NCI-H2081 (cell line): ENCODE measurements around the gene FHOD3.
A peak's percentile ranks its signal among the peaks of the same experiment; 100 is the strongest.

Experiments
- DNase-seq, 2 experiments: peaks; one replicate each; lab custom pipeline; 2025; lab: John Stamatoyannopoulos, UW

FHOD3 gene

DNA sequence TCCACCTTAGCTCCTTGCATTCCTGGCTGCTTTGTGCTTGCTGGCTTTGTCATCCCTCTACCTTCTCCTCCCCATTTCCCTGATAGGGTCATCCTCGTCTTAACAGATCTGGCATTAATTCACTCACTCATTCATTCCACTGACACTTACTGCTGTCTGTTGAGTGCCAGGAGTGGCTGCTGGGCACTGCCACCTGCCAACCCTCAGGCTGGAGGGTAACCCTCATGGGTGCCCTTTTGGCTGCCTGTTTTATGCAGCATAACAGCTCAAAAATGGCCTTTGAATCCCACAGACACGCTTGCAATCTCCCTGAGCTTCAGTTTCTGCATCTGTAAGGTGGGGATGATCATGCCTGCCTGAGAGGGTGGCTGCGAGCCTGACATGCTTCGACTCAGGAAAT is 25.2 kb downstream of the FHOD3 start:
- DNase-seq: no peak

DNA sequence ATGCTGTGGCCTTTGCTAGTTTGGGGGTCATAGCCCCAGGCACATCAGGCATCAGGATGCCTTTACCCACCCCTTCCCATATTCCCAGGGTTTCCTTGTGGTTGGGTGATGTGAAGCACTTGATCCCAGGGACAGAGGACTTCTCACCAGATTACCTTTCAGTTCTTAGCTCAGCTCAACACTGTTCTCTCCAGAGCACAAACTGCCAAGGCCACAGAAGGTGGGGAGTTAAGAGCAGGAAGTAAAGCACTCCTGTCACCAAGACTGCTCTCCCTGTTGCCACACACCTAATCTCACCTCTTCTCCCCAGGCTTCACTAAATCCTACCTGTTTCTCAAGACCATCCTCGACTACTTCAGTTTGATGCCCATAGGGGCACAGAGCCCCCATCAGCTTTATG is 25.9 kb downstream of the FHOD3 start:
- DNase-seq: no peak

DNA sequence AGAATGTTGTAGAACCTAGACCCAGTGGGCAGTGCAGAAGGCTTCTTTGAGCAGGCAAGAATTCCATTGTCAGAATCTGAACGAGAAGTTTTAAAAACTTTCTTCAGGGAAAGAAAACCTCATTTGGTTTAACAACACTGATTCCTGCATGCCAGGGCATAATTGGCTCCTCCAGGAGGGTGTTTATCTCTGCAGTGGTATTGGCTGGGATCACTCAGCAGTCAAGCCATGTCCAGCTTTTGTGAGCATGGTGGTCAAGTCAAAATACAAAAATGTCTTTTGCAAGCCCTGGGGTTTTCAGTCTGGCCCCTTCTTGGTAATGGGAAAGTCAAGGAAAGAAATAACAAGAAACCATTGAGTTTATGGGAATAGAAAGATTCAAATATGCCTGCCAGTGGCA is 28.3 kb downstream of the FHOD3 start:
- DNase-seq: no peak

DNA sequence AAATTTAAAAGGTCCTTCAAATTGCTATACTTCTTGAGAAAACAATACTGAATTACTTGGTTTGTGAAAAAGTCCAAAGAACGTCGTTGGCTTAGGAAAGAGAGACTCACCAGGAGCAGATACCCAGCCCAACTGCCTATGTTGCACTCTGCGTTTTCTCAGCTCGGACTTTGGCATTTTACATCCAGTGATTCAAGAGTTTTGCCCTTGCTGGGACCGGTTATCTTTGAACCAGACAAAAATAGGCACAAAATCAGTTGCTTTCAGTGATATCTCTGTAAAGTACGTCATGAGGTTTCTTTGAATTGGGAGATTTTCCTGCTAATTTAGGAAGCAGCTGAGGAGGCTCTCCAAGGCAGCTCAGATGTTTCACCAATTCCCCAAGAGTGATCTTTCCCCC is 29.3 kb downstream of the FHOD3 start:
- no peak for DNase-seq

DNA sequence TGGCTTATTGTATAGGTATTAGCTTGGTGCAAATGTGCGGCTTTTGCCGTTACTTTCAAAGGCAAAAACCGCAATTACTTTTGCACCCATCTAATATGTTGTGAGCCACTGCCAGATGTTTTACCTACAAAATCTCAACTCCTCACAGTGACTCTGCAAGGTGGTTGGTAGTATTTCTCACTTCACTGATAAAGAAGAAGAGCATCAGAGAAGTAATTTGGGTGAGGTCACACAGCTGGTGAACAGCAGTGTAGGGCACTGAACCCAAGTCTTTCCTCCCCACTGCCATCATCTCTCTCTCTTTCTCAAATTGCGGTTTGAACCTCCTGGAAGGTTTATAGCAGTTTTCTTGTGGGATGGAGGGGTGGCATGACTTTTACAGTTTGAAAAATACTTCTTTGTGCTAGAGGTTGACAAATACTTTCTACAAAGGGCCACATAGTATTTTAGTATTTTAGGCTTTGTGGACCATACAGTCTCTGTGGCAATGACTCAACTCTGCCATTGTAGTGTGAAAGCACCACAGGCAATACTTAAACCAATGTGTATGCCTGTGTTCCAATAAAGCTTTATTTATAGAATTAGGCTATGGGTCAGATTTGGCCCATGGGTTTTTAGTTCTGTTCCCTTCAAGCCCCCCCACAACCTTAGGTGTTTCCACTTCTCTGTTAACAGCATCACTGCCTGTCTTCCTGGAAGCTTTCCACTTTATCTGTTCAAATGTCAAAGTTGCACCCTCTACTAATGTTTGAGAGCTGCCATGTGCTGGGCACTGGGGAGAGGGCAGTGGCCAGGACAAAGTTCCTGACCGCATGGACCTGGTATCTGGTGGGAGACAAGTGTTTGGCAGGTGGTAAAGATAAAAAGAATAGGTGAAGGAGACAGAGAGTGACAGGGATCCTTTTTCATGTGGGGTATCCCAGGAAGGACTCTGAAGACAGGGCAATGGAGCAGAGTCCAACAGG is 30.1 kb downstream of the FHOD3 start:
- no peak for DNase-seq

DNA sequence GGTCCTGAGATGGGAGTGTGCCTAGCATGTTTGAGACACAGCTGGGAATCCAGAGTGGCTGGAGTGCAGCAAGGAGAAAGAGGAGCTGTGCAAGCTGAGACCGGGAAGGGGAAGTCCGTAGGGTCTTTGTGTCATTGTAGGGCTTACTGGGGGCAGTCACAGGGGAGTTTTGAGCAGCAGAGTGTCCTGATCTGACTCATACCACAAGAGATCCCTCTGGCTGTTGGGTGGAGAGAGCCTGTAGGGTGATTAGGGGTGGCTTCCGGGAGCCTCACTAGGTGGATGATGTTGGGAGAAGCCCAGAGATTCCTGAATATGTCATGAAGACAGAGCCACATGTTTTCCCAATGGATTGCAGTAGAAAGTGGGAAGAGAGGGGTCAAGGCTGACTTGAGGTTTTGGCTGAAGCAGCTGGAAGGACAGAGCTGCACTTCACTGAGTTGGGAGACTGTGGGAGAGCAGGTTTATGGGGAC is 30.9 kb downstream of the FHOD3 start:
- no peak for DNase-seq

DNA sequence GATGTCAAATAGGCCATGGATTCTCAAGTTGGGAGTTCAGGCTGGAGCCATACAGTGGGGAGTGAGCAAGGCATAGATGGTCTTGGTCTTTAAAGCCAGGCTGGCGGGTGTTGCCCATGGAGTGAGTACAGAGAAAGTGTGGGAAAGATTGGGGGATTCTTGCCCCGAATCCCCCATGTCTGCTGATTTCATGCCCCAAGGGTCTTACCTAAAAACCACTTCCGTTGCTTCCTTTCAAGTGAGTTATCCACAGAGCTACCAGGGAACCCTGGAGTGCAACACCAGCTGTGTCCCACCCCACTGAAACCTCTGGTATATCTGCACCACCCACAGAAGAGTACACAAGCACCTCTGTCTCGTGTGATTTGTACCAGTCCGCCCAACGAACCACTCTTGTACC is 31.4 kb downstream of the FHOD3 start:
- no peak for DNase-seq

DNA sequence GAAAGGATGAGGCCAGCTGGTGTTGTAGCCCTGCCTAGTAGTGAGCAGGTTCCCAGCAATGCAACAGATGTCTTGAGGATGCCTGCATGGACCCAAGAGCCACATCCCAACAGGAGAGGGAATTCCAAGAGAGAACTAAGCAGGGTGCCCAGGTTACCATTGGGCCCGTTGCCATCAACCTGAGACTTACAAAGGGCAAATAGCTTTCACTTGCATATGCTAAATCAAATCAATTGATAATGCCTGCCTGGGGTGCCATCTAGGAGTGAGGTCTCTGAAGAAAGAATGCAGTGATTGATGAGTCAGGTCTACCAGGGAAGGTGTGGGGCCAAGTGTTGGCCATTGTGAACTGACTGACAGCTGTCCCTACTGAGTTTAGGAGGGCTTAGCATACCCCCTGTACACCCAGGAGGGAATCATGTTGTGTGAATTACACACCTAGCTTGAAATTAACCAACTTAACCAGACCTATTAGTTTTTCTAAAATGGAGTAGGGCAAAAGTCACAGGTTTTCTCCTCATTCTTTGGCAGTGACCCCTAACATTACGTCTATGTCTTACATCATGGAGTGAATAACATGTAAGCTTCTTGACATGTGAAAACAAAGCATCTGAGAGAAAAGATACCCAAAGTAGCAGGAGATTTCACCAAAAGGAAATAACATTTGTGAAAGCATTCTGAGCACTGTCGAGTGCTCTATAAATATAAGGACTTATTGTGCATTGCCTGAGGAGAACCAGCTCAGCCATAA is 32.3 kb downstream of the FHOD3 start:
- no peak for DNase-seq

DNA sequence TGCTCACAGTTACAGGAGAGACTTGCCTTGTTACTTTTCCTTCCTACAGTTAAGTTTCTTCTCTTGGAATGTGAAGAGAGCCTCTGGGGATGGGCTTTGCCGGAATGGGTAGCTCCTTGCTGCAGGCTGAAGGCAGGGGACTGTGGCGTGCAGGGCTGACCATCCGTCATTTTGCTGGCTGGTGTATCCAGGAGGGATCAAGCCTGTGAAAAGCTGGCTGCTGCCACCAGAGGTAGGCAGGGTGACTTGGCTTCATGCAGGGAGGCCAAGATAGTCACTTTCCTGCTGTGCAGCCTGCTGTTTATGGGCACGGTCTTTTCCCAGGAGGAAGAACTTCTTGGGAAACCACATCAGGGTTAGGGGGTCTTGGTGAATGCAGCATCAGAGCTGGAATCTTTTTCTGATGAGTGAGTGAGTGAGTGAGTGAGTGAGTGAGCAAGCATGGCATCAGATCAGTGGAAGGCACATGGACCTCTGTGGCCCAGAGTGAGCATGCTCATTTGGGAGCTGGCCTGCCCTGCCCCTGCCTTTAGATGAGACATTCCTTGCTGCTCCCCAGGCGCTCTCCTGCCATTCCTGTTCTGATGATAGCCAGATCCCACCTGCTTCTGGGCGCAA is 33.0 kb downstream of the FHOD3 start:
- DNase-seq: no peak

DNA sequence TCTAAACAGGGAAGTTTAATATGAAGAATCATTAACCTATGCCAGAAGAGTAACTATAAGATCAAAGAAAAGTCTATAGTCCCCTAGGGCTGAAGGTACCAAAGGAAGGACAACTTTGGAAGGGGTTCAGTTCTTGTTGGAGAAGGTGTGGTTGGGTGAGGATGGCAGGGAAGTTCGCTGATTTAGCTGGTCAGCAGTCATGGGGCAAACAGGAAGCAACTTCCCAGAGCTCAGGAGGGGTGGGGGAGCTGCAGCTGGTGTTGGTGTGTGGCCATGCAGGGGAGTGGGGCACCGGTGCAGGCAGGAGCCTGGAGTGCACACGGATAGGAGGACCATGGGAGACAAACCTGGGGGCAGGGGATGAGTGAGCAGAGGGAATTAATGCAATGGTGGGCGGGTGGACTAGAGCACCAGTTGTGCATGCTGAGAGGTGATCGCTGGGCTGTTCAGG is 34.0 kb downstream of the FHOD3 start:
- no peak for DNase-seq

DNA sequence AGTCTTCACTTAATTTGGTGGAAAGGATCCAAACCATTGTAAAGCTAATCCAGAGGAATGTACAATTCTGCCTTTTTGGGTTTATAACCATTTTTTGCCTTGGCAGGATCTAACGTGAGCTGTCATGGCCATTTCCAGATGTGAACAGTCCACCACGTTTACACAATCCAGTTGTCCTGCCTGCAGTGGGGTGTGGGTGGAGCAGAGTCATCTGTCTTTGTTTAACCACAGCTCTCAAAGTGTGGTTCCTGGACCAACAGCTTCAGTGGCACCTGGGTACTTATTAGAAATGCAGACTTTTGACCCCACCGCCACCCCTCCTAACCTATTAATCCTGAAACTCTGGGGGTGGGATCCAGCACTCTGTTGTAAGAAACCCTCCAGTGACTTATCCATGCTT is 35.9 kb downstream of the FHOD3 start:
- no peak for DNase-seq

DNA sequence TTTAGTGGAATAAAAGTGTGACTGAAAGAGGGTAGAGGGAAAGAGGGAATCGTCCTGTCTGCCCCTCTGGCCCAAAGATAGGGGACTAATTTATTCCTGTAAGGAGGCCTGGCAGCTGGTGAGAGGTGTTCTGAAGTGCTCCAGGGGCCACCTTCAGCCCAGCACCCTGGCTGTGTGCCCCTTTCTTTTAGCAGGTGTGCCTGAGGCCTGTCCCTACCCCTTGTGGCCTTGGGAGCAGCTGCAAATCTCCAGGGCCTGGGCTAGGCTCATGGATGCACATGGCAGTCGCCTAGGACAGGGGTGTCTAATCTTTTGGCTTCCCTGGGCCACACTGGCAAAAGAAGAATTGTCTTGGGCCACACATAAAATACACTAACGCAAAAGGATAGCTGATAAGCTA is 37.3 kb downstream of the FHOD3 start:
- DNase-seq: no peak

DNA sequence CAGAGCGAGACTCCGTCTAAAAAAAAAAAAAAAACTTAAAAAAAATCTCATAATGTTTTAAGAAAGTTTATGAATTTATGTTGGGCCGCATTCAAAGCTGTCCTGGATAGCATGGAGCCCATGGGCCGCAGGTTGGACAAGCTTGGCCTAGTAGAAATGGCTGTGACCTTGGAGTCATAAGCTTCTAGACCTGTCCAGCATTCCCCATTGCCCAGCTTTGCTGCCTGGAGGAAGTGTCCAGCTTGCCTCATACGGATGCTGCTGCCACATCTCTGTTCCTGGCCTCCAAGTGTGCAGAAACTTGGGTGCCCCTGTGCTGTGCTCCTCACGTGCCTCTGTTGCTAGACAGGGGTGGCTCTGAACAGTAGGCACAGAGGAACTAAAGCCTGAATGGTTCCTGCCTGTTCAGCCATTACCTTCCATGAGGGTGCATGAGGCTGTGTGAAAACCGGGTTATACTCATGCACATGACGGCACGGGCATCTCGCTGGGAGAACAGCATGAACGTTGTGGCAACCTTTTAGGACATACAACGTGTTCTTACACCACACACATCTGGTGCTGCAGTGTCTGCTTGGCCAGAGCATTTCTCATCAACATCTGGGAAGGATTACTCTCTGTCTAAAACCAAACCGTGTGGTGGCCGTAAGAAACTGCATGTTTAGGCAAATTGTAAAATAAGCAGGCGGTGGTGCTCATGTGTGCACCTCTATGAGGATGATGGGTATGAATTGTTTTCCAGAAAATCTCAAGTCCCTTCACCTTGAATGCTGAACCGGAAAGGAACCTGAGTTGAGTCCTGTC is 38.2 kb downstream of the FHOD3 start:
- DNase-seq: no peak

DNA sequence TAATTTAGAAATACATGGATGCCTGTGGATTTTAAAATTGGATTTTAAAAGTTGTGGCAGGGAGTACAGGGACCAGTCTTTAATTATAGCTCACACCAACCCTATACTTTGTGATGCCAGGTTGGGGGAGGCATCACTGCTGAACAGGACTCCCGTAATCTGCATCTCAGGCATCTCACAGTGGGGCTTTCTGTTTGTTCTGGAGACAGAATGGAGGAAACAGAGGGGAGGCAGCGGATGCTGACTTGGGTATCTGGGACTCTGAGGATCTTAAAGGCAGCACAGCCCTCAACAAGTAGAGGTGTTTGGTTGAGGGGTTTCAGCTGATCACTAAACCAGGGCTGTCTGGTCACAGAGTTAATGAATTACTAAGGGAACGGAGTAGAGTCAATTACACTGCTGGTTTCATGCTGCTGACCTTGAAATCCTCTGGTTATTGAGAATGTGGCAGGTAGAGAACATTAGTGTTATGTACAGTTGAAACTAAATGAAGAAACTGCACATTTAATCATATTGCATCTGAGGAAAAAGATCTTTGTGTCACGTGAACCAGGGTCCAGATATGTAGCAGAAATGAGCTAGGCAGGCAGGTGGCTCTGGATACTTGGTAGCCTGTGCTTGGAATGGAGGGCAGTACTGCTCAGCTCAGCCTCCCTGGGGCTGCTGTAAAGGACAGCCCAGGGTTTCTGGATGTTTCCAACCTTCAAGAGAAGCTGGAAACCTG is 40.3 kb downstream of the FHOD3 start:
- DNase-seq: no peak

DNA sequence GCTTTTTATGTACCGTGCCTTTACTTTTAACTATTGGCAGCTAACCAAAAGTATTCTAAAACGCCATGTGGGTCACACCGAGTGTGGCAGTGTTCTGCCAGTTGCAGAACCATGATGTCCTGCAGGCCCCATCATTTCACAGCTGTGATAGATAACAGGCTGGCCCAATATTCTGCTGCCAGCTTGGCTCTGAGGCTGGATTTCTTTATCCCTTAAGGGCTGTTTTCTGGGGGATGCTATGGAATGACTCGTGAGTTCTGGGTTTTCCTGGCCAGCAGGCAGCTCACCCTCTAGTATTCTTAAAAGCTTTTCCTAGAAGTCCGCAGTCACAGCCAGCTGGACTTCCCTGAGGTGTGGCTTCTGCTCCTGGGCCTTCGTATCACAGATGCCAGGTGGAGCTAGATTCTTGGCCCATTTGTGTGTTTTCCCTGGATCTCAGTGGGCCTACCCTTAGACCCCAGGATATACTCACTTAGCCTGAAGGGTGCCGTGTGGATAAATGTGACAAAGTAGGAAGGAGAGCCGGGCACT is 41.0 kb downstream of the FHOD3 start:
- no peak for DNase-seq

DNA sequence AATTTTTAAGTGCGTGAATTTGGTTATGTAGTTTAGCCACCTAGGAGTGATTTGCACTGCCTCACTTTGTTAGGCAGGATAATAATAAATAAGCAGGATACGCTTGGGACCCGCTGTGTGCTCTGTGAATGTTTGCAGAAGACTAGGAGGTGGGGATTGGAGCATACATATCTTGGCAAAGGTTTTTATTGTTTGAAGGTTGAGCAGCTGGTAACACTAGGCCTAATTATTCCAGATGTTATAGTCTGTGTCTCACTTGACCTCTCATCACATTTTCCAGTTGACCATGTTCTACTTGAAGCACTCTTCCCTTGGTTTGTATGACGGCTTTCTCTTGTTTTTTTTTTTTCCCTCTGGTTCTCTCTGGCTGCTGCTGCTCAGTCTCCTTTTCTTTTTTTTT is 42.7 kb downstream of the FHOD3 start:
- peak in 1 of 2 experiments; percentile 56 for DNase-seq

DNA sequence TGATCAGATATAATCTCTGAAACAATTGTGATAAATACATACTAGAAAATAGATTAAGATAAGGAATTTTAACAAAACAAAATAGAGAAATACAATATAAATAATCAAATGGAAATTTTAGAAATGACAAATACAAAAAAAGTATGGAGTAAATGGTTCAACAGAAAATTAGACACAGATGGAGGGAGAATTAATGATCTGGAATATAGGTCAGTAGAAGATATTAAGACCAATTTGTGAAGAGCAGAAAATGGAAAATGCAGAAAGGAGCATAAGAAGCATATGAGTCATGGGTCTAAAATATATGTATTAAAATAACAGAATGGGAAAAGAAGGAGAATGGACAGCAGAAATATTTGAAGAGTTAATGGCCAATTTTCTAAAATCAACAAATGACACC is 44.4 kb downstream of the FHOD3 start:
- DNase-seq: no peak

DNA sequence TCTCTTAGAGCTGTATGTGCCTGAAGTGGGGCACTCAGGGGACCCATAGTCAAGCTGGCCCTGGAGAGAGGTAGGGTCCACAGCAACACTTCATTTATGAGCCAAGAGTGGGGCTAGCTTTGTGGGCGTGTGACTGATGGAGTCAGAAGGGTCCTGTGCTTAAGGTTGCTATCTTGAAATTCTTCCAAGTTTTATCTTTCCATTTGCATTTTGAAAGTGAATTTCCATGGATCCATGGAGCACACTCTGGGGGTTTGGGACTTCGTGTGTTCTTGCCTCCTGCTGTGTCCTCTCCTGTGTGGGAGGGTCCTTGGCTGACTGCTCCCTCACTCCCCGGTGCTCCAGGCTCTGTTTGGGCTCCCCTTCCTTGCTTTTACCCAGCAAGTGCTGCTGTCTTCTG is 50.8 kb downstream of the FHOD3 start:
- no peak for DNase-seq

DNA sequence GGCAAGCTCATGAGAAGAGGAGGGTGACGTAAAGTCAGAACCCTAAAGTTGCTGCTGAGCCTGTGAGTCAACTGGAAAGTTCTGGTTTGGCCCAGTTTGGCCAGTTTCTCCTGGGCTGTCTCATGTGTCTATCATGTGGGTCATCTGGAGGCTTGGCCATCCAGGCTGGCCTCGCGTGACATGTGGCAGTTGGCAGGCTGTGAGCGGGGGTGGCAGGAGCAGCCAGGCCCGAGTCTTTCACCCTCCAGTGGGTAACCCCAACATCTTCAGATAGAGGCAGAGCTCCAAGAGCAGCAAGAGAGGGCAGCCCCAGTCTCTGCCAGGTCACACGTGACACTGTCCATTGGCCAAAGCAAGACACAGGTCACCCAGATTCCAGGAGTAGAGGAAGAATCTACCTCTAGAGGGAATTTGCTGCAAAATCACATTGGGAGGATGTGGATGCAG is 51.5 kb downstream of the FHOD3 start:
- no peak for DNase-seq

DNA sequence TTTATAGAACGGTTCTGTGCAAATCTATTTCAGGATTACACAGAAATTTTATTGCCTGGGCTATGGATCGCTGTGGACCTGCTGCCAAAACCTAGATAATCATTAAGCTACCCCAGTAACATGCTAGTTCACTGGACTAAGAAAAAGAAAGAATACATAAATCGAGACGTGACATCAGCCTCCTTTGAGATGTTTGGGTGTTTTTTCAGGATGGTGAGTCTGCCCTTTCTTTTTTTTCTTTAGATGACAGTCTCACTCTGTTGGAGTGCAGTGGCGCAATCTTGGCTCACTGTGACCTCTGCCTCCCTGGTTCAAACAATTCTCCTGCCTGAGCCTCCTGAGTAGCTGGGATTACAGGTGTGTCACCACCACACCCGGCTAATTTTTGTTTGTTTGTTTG is 52.0 kb downstream of the FHOD3 start:
- no peak for DNase-seq

DNA sequence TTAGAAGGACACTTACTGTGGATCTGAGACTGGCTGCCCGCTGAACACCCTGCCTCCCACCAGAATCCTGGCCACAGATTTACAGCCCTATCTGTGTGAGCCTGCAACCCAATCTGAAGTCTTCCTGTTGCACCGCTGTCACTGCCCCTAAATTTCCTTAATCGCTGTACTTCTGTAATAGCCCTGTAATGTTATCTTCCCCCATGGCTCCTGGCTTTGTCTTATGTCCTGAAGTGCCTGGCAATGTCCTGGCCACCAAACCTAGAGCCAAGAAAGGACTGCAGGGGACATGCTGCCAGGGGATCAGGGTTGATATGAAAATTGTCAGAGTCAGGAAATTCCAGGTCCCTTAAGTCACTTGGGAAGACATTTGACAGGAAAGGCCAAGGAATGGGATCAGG is 52.7 kb downstream of the FHOD3 start:
- DNase-seq: no peak
